Measurements from ENCODE around the gene ZNF408. TPM values are rescaled to one million over a fixed set of nuclear protein-coding genes. Genes with fewer than 3 reads are reported as not detected.

The ZNF408 gene
- polyA plus RNA-seq, 4 donors = 8.7 to 11.6 (median 11.5) TPM

DNA sequence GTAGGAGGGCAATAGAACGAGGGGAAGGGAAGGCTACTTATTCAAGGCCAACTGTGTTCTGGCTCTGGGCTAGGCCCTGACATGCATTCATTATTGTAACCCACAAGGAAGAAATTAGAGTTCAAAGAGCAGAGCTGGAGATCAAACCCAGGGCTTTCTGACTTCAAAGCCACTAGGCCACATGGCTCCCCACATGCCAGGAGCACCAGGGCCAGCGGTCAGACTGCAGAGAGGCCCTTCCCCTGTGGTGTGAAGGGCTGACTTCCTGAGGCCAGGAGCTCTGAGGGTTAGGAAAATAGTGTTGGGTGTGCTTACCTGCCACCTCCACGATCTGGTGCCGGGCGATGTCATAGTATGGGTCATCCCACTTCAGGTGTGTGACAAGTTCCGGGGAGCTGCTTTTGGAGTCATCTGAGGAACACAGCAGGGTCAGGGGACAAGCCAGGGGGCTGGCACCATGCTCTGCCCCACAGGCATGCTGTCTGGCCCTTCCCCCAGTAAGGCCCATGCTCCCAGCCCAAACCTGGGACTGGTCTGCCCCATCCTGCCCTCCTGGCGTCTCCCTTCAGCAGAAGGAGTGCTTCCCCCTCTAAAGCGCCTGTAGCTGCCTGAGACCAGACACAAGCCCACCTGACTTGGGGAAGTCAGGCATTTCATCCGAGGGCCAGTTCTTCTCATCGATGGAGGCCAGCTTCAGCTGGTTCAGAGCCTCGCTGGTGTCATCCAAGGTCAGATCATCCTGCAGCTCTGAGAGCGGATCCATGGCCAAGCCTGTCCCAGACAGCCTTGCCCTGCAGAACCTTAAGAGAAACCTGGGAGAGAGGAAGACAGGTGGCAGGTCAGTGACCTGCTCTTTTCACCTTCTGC lies 5.3 kb upstream of the ZNF408 start:
- H3K4me1 ChIP-seq (ENCODE audit: control insufficient read depth in 3 of 3, insufficient read depth in 2 of 3, low read depth in 1 of 3, low read length in 2 of 3) = peaks cover 0 to 8% (median 3%) of the 10 kb centered on the region in 3 donors
- WGBS, 3 donors = 90 to 92% (median 90%) methylated on average over 12 of the region's 12 CpGs
- no peak for DNase-seq
- FAIRE-seq = no peak
- no peak overlapping the region for H3K4me3 ChIP-seq (ENCODE audit: low read depth in 1 of 3, low read length in 3 of 3)
- no peaks in the 10 kb centered on the region for H3K27me3 ChIP-seq (ENCODE audit: control insufficient read depth in 3 of 3, insufficient read depth in 3 of 3, low read length in 3 of 3)
- no peaks in the 10 kb centered on the region for H3K9me3 ChIP-seq (ENCODE audit: control insufficient read depth in 2 of 2, insufficient read depth in 1 of 2, low read depth in 1 of 2, low read length in 1 of 2)
- peaks cover 12 to 68% (median 21%) of the 10 kb centered on the region in 3 donors for H3K36me3 ChIP-seq (ENCODE audit: control insufficient read depth in 3 of 3, insufficient read depth in 2 of 3, low read depth in 1 of 3, low read length in 3 of 3)
- no peak overlapping the region for H3K27ac ChIP-seq (ENCODE audit: low read depth in 1 of 3, low read length in 2 of 3)

DNA sequence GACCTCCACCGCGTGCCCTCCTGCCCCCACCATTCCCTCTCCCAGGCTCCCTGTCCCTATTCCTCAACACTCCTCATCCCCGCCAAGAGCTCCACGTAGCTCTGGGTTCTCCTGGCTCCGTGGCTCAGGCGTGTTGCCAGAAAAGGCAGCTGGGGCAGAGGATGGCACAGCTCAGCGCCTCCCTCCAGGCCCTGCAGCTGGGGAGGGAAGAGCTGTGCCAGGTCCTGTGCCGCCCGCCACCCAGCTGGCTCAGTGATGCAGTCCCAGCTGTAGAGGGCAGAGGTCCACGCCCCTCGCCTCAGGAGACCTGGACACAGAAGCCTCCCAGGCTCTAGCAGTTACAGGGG lies 4.6 kb upstream of the ZNF408 start:
- FAIRE-seq (no peak), DNase-seq (no peak)
- H3K4me3 ChIP-seq (ENCODE audit: low read depth in 1 of 3, low read length in 3 of 3) = no peak overlapping the region
- peaks cover 9 to 64% (median 19%) of the 10 kb centered on the region in 3 donors for H3K36me3 ChIP-seq (ENCODE audit: control insufficient read depth in 3 of 3, insufficient read depth in 2 of 3, low read depth in 1 of 3, low read length in 3 of 3)
- no peaks in the 10 kb centered on the region for H3K9me3 ChIP-seq (ENCODE audit: control insufficient read depth in 2 of 2, insufficient read depth in 1 of 2, low read depth in 1 of 2, low read length in 1 of 2)
- WGBS, 3 donors = 50 to 76% (median 60%) methylated on average over 11 of the region's 11 CpGs
- no peak overlapping the region for H3K27ac ChIP-seq (ENCODE audit: low read depth in 1 of 3, low read length in 2 of 3)
- peaks cover 0 to 8% (median 3%) of the 10 kb centered on the region in 3 donors for H3K4me1 ChIP-seq (ENCODE audit: control insufficient read depth in 3 of 3, insufficient read depth in 2 of 3, low read depth in 1 of 3, low read length in 2 of 3)
- H3K27me3 ChIP-seq (ENCODE audit: control insufficient read depth in 3 of 3, insufficient read depth in 3 of 3, low read length in 3 of 3) = no peaks in the 10 kb centered on the region

DNA sequence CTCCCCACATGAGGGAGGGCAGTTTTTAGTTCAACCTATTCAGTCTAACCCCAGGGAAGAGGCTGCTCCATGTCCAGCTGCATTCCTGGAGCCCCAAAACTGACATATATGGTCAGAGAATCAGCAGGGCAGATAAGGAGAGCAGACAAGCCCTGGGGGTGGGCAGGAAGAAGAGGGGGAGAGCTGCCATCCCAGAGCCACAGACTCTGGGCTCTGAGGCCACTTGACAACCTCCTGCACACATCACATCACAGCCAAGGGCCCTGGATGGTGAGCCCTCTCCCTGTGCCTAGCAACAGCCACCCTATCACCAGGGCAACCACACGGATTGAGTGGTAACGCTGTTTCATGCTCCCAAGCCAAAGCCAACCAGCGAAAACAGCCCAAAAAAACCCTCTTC lies 3.5 kb upstream of the ZNF408 start:
- FAIRE-seq = no peak
- no peak overlapping the region for H3K4me3 ChIP-seq (ENCODE audit: low read depth in 1 of 3, low read length in 3 of 3)

DNA sequence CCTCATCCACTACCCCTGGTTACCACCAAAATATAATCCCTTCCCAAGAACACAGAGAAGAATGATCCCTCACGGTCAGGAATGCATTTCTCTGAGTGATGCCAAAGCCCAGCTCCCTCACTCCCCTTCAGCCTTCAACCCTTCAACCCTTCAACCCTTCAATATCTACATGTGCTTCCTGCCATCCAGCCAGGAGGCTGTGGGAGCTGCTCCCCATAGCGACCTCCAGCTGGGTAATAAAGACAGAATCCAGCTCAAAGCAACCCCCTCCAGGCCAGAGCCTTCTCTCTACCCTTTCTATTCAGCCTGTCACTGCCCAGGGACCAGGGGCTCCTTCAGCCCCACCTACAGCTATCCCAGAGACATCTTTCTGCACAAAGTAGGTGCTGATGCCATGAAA lies 3.1 kb upstream of the ZNF408 start:
- Histone ChIP-seq H3K27me3 (ENCODE audit: control insufficient read depth in 3 of 3, insufficient read depth in 3 of 3, low read length in 3 of 3) (no peaks in the 10 kb centered on the region), H3K27ac (ENCODE audit: low read depth in 1 of 3, low read length in 2 of 3) (no peak overlapping the region), H3K9me3 (ENCODE audit: control insufficient read depth in 2 of 2, insufficient read depth in 1 of 2, low read depth in 1 of 2, low read length in 1 of 2) (no peaks in the 10 kb centered on the region), H3K4me1 (ENCODE audit: control insufficient read depth in 3 of 3, insufficient read depth in 2 of 3, low read depth in 1 of 3, low read length in 2 of 3) (peaks cover 0 to 18% (median 3%) of the 10 kb centered on the region in 3 donors), H3K4me3 (ENCODE audit: low read depth in 1 of 3, low read length in 3 of 3) (no peak overlapping the region), H3K36me3 (ENCODE audit: control insufficient read depth in 3 of 3, insufficient read depth in 2 of 3, low read depth in 1 of 3, low read length in 3 of 3) (peaks cover 3 to 57% (median 19%) of the 10 kb centered on the region in 3 donors)
- FAIRE-seq (no peak), DNase-seq (no peak)
- 44 to 54% (median 47%) methylated on average over 2 of the region's 2 CpGs for WGBS, 3 donors

More for the DNA sequence above, 3.5 kb upstream of the ZNF408 start:
- DNase-seq = no peak
- no peaks in the 10 kb centered on the region for H3K27me3 ChIP-seq (ENCODE audit: control insufficient read depth in 3 of 3, insufficient read depth in 3 of 3, low read length in 3 of 3)
- WGBS, 3 donors = 72 to 81% (median 76%) methylated on average over 3 of the region's 3 CpGs
- H3K4me1 ChIP-seq (ENCODE audit: control insufficient read depth in 3 of 3, insufficient read depth in 2 of 3, low read depth in 1 of 3, low read length in 2 of 3) = peaks cover 0 to 15% (median 3%) of the 10 kb centered on the region in 3 donors
- no peaks in the 10 kb centered on the region for H3K9me3 ChIP-seq (ENCODE audit: control insufficient read depth in 2 of 2, insufficient read depth in 1 of 2, low read depth in 1 of 2, low read length in 1 of 2)
- H3K27ac ChIP-seq (ENCODE audit: low read depth in 1 of 3, low read length in 2 of 3) = no peak overlapping the region
- peaks cover 3 to 57% (median 19%) of the 10 kb centered on the region in 3 donors for H3K36me3 ChIP-seq (ENCODE audit: control insufficient read depth in 3 of 3, insufficient read depth in 2 of 3, low read depth in 1 of 3, low read length in 3 of 3)

DNA sequence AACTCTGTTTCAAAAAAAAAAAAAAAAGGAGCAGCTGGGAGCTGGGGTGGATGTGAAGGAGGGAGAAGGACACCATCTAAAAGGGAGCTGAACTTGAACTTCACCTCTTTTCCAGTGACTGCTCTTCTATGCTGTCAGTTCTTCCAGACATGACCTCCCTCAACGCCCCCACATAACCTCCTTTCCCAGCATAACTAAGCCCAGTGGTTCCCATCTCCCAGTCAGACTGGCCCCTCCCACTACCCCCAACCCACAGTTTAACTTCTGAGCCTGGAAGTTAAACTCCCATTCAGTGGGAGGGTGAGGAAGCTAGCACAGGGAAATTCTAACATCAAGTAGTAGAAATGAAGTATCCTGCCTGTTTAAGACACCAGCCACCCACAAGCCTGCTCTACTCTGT lies 2.2 kb upstream of the ZNF408 start:
- no peak for FAIRE-seq
- peaks cover 0 to 18% (median 3%) of the 10 kb centered on the region in 3 donors for H3K4me1 ChIP-seq (ENCODE audit: control insufficient read depth in 3 of 3, insufficient read depth in 2 of 3, low read depth in 1 of 3, low read length in 2 of 3)
- no peaks in the 10 kb centered on the region for H3K27me3 ChIP-seq (ENCODE audit: control insufficient read depth in 3 of 3, insufficient read depth in 3 of 3, low read length in 3 of 3)
- H3K27ac ChIP-seq (ENCODE audit: low read depth in 1 of 3, low read length in 2 of 3) = no peak overlapping the region
- 66 to 70% (median 67%) methylated on average over 1 of the region's 1 CpG for WGBS, 3 donors
- peaks cover 3 to 54% (median 19%) of the 10 kb centered on the region in 3 donors for H3K36me3 ChIP-seq (ENCODE audit: control insufficient read depth in 3 of 3, insufficient read depth in 2 of 3, low read depth in 1 of 3, low read length in 3 of 3)
- H3K4me3 ChIP-seq (ENCODE audit: low read depth in 1 of 3, low read length in 3 of 3) = no peak overlapping the region
- no peak for DNase-seq
- no peaks in the 10 kb centered on the region for H3K9me3 ChIP-seq (ENCODE audit: control insufficient read depth in 2 of 2, insufficient read depth in 1 of 2, low read depth in 1 of 2, low read length in 1 of 2)

DNA sequence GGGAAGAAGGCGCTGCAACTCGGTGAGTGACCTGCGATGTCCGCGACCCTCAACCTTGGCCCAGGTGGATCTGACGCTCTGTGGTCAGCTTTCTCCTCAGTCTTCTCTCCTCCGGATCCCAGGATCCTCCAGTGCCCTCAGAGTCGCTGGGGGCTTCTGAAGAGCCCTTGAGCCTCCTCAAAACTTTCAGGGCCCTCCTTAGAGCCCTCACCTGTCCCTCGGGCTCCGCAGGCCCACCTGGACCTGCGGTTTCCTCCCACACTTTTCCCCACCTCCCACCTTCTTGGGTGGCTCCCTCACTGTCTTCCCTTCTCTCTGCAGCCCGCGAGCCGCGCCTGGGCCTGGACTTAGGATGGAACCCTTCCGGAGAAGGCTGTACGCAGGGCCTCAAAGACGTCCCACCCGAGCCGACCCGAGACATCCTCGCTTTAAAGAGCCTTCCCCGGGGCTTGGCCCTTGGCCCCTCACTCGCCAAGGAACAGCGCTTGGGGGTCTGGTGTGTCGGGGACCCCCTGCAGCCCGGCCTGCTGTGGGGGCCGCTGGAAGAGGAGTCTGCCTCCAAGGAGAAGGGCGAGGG lies 335 bp downstream of the ZNF408 start:
- no peak for DNase-seq
- Histone ChIP-seq H3K4me1 (ENCODE audit: control insufficient read depth in 3 of 3, insufficient read depth in 2 of 3, low read depth in 1 of 3, low read length in 2 of 3) (peaks cover 0 to 18% (median 3%) of the 10 kb centered on the region in 3 donors), H3K9me3 (ENCODE audit: control insufficient read depth in 2 of 2, insufficient read depth in 1 of 2, low read depth in 1 of 2, low read length in 1 of 2) (no peaks in the 10 kb centered on the region), H3K27ac (ENCODE audit: low read depth in 1 of 3, low read length in 2 of 3) (peak overlapping the region in 2 of 3 donors; percentile 92 to 93), H3K27me3 (ENCODE audit: control insufficient read depth in 3 of 3, insufficient read depth in 3 of 3, low read length in 3 of 3) (no peaks in the 10 kb centered on the region), H3K36me3 (ENCODE audit: control insufficient read depth in 3 of 3, insufficient read depth in 2 of 3, low read depth in 1 of 3, low read length in 3 of 3) (peaks cover 14 to 54% (median 16%) of the 10 kb centered on the region in 3 donors), H3K4me3 (ENCODE audit: low read depth in 1 of 3, low read length in 3 of 3) (peak overlapping the region; percentile 81 to 99 (median 95))
- WGBS, 3 donors = 1 to 2% (median 1%) methylated on average over 28 to 29 of the region's 29 CpGs
- FAIRE-seq = no peak

DNA sequence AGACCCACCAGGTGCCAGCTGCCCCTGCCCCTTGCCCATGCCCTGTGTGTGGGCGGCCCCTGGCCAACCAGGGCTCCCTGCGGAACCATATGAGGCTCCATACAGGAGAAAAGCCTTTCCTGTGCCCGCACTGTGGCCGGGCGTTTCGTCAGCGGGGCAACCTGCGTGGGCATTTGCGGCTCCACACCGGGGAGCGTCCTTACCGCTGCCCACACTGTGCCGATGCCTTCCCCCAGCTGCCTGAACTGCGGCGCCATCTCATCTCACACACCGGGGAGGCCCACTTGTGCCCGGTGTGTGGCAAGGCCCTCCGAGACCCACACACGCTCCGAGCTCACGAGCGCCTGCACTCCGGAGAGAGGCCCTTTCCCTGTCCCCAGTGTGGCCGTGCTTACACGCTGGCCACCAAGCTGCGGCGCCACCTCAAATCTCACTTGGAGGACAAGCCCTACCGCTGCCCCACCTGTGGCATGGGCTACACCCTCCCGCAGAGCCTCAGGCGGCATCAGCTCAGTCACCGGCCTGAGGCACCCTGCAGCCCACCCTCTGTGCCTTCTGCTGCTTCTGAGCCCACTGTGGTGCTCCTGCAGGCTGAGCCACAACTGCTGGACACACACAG lies 4.3 kb downstream of the ZNF408 start:
- H3K27me3 ChIP-seq (ENCODE audit: control insufficient read depth in 3 of 3, insufficient read depth in 3 of 3, low read length in 3 of 3) = no peaks in the 10 kb centered on the region
- H3K4me1 ChIP-seq (ENCODE audit: control insufficient read depth in 3 of 3, insufficient read depth in 2 of 3, low read depth in 1 of 3, low read length in 2 of 3) = peaks cover 0 to 10% (median 0%) of the 10 kb centered on the region in 3 donors
- no peak for FAIRE-seq
- peaks cover 14 to 60% (median 16%) of the 10 kb centered on the region in 3 donors for H3K36me3 ChIP-seq (ENCODE audit: control insufficient read depth in 3 of 3, insufficient read depth in 2 of 3, low read depth in 1 of 3, low read length in 3 of 3)
- no peak overlapping the region for H3K27ac ChIP-seq (ENCODE audit: low read depth in 1 of 3, low read length in 2 of 3)
- no peaks in the 10 kb centered on the region for H3K9me3 ChIP-seq (ENCODE audit: control insufficient read depth in 2 of 2, insufficient read depth in 1 of 2, low read depth in 1 of 2, low read length in 1 of 2)
- no peak overlapping the region for H3K4me3 ChIP-seq (ENCODE audit: low read depth in 1 of 3, low read length in 3 of 3)
- 96 to 98% (median 97%) methylated on average over 25 to 31 of the region's 31 CpGs for WGBS, 3 donors
- no peak for DNase-seq

DNA sequence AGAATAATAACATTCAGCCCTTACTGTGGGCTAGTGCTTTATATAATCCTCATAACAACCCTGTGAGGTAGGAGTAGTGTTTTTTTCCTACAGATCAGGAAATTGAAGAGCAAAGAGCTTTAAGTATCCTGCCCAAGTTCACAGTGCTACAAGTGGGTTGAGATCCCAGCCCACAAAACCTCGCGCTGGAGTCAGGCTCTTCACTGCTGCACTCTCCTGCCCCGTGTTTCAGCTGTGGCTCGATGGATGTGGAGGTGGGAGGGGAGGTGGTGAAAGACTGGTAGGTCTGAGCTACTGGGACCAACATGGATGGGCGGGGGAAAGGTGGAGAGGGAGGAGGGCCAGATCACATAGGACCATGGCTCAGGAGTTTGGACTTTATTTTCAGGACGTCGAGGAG lies 6.1 kb downstream of the ZNF408 start:
- H3K27ac ChIP-seq (ENCODE audit: low read depth in 1 of 3, low read length in 2 of 3) = no peak overlapping the region
- DNase-seq (no peak), FAIRE-seq (no peak)
- peaks cover 0 to 7% (median 0%) of the 10 kb centered on the region in 3 donors for H3K4me1 ChIP-seq (ENCODE audit: control insufficient read depth in 3 of 3, insufficient read depth in 2 of 3, low read depth in 1 of 3, low read length in 2 of 3)
- H3K9me3 ChIP-seq (ENCODE audit: control insufficient read depth in 2 of 2, insufficient read depth in 1 of 2, low read depth in 1 of 2, low read length in 1 of 2) = no peaks in the 10 kb centered on the region
- H3K36me3 ChIP-seq (ENCODE audit: control insufficient read depth in 3 of 3, insufficient read depth in 2 of 3, low read depth in 1 of 3, low read length in 3 of 3) = peaks cover 14 to 61% (median 16%) of the 10 kb centered on the region in 3 donors
- H3K4me3 ChIP-seq (ENCODE audit: low read depth in 1 of 3, low read length in 3 of 3) = no peak overlapping the region
- H3K27me3 ChIP-seq (ENCODE audit: control insufficient read depth in 3 of 3, insufficient read depth in 3 of 3, low read length in 3 of 3) = no peaks in the 10 kb centered on the region
- WGBS, 3 donors = 84 to 88% (median 87%) methylated on average over 7 of the region's 7 CpGs

Measured in small intestine (tissue), 7 donors.